Spleen (tissue), 11 donors: ENCODE data around the gene KDM4F. TPM values are rescaled to one million over a fixed set of nuclear protein-coding genes. Genes with fewer than 3 reads are reported as not detected.

Experiments
- DNase-seq: peaks from one replicate; pipeline ENCODE4 v3.0.0-alpha.2; 2020
- H3K27ac ChIP-seq, 8 donors: fragments of 200-600 bp; sonication (generic) in 7 of 8; 1 replicate in 4 of 8; 2 replicates in 4 of 8; pipeline versions ENCODE4 v1.5.0 to v1.8.0; 2016 to 2021; ENCODE audit warnings: inconsistent platforms in 4 of 8, mild to moderate bottlenecking in 4 of 8, moderate library complexity in 1 of 8
- H3K27me3 ChIP-seq, 7 donors: fragments of 200-600 bp; sonication (generic) in 6 of 7; replicated peaks in 1 of 7; 1 replicate in 4 of 7; 2 replicates in 3 of 7; pipeline versions ENCODE4 v1.5.0 to v1.8.0; 2016 to 2021; ENCODE audit warnings: inconsistent platforms in 3 of 7, mild to moderate bottlenecking in 1 of 7
- H3K36me3 ChIP-seq, 6 donors: fragments of 200-600 bp; sonication (generic) in 5 of 6; 1 replicate in 4 of 6; 2 replicates in 2 of 6; pipeline versions ENCODE4 v1.5.0 to v1.8.0; 2016 to 2021; ENCODE audit warnings: inconsistent platforms in 2 of 6
- H3K4me1 ChIP-seq, 6 donors: fragments of 200-600 bp; sonication (generic) in 5 of 6; 1 replicate in 3 of 6; 2 replicates in 3 of 6; pipeline versions ENCODE4 v1.5.0 to v1.8.0; 2016 to 2021; ENCODE audit warnings: inconsistent platforms in 3 of 6
- H3K4me3 ChIP-seq, 8 donors: fragments of 200-600 bp; sonication (generic) in 7 of 8; 1 replicate in 4 of 8; 2 replicates in 4 of 8; pipeline versions ENCODE4 v1.5.0 to v1.8.0; 2016 to 2021; ENCODE audit warnings: inconsistent platforms in 4 of 8, mild to moderate bottlenecking in 4 of 8, moderate library complexity in 2 of 8
- H3K9me3 ChIP-seq, 8 donors: fragments of 200-600 bp; sonication (generic) in 7 of 8; 1 replicate in 4 of 8; 2 replicates in 4 of 8; pipeline versions ENCODE4 v1.5.0 to v1.8.0; 2016 to 2021; ENCODE audit warnings: inconsistent platforms in 4 of 8
- POLR2A ChIP-seq, 3 donors: fragments of 450-650 bp; IDR thresholded peaks; one replicate each; pipeline ENCODE4 v1.5.1; 2017; ENCODE audit warnings: antibody characterized with exemption in 3 of 3, mild to moderate bottlenecking in 1 of 3
- POLR2AphosphoS5 ChIP-seq, 3 donors: sonication (generic); formaldehyde crosslinking; IDR thresholded peaks; one replicate each; pipeline ENCODE4 v1.5.1; 2017; ENCODE audit warnings: antibody characterized with exemption in 3 of 3
- WGBS, 5 donors: extraction: QIAGEN DNeasy Blood & Tissue Kit in 3 of 5; methylation state at CpG; one replicate each; pipeline versions ENCODE4 v1.1.5 to v1.1.7; 2013 to 2018; 5-methylcytosine and 5-hydroxymethylcytosine counted together
- intact Hi-C: fragments of 100-400 bp; cut with DNase I; formaldehyde crosslinking; loops from one replicate; pipeline ENCODE4 v1.15.0; 2023; ENCODE audit warnings: low total_unique reads
- polyA plus RNA-seq, 3 donors: library from polyadenylated mRNA; stranded (reverse); fragments of 200-250 nt; gene quantifications; one replicate each; pipeline ENCODE4 v1.2.1, GENCODE V29; 2013
- total RNA-seq, 7 donors: library from RNA; depleted of rRNA in 3 of 7; stranded (reverse); fragments of >200 nt in 3 of 7; fragmentation: NEBNext Ultra II Directional in 4 of 7; extraction: Animal tissue kit (Norgen Biotek cat#: 25700) in 4 of 7; gene quantifications; one replicate each; pipeline versions ENCODE4 v1.1.0 to v1.2.1, GENCODE V29; 2016 to 2021
- TF ChIP-seq, protein P1 (sequence below), 11 experiments: fragments of 200-600 bp in 7 of 11; fragments of 450-650 bp in 4 of 11; sonication (generic) in 4 of 11; IDR thresholded peaks in 8 of 11; conservative IDR thresholded peaks in 3 of 11; 1 replicate in 7 of 11; 2 replicates in 4 of 11; pipeline versions ENCODE4 v1.4.0 to v1.8.0; 2016 to 2021; ENCODE audit warnings: antibody characterized with exemption in 11 of 11, inconsistent platforms in 4 of 11, mild to moderate bottlenecking in 1 of 11
- donor health status: healthy with polysubstance abuse.
- donor health status: DM: no; HTN: no; CAD: no; lungs with moderate emphysema.
- donor health status: DM: no; HTN: no; CAD: no.
- donor health status: Bipolar disorder and iron deficiency.
- donor health status: healthy.
- donor health status: DM: no; HTN: no; CAD: no.
- donor health status: DM: yes; HTN: yes; CAD: no.

Gene KDM4F
- total and polyA plus RNA-seq, 10 donors: not detected

DNA sequence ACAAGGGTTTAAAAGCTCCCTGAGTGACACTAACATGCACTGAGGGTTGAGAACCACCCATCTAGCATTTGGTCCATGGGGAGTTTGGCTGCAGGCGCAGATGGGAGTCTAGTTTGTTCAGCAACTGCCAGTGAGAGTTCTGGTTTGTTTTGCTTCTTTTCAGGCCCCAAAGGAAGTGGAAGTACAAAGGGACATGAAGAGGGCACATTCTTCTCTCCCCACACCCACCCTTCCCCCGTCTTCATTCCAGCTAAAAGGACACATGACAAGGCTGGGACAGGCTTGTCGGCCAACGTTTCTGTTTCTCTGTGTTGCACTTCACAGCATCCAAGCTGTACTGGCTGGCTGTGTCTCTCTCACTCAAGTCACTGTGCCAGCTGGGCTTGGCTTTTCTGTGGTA is 32.2 kb downstream of the KDM4F start:
- 36 to 69% (median 47%) methylated on average over 4 of the region's 4 CpGs for WGBS, 5 donors
- DNase-seq: no peak
- Histone ChIP-seq H3K27ac (peak overlapping the region in 5 of 8 donors; percentile 53 to 72 (median 63)), H3K4me3 (no peak overlapping the region), H3K9me3 (no peaks in the 10 kb centered on the region), H3K27me3 (no peaks in the 10 kb centered on the region), H3K4me1 (peaks cover 0 to 25% (median 11%) of the 10 kb centered on the region in 6 donors), H3K36me3 (no peaks in the 10 kb centered on the region)
- intact Hi-C loops: loop anchor here (10.0 kb wide), 1 partner anchor 623 kb away; no protein-coding TSS in a partner anchor
- TF ChIP-seq, protein P1, sequence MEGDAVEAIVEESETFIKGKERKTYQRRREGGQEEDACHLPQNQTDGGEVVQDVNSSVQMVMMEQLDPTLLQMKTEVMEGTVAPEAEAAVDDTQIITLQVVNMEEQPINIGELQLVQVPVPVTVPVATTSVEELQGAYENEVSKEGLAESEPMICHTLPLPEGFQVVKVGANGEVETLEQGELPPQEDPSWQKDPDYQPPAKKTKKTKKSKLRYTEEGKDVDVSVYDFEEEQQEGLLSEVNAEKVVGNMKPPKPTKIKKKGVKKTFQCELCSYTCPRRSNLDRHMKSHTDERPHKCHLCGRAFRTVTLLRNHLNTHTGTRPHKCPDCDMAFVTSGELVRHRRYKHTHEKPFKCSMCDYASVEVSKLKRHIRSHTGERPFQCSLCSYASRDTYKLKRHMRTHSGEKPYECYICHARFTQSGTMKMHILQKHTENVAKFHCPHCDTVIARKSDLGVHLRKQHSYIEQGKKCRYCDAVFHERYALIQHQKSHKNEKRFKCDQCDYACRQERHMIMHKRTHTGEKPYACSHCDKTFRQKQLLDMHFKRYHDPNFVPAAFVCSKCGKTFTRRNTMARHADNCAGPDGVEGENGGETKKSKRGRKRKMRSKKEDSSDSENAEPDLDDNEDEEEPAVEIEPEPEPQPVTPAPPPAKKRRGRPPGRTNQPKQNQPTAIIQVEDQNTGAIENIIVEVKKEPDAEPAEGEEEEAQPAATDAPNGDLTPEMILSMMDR (IDR thresholded peaks at IDR 0.05 in 8 of 11, conservative IDR thresholded peaks at IDR 0.05 in 3 of 11): no peak
- TF ChIP-seq POLR2A (IDR thresholded peaks at IDR 0.05) (no peak), POLR2AphosphoS5 (IDR thresholded peaks at IDR 0.05) (peak in 1 of 3 donors; percentile 66)

DNA sequence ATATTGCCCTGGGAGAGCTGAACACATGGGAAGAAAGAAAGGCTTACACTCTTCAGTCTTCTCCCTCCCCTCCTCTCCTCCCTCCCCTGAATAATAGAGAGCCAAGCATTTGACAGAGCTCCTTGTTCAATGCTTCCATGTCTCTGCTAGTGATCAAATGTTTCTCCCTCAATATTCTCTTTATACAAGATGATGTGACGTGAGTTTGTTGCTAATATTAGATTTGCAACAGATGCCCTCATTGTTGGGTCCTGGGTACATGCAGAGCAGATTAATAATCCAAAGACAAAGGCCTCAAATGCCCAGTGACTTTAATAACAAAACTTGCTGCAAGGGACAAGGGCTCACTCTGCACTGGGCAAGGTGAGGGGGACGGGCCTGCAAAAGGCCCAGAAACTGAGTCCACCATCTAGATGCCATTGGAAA is 33.4 kb downstream of the KDM4F start:
- DNase-seq: no peak
- peak overlapping the region in 4 of 8 donors; percentile 55 to 72 (median 65) for H3K27ac ChIP-seq
- WGBS, 5 donors: 88 to 96% (median 93%) methylated on average over 2 of the region's 2 CpGs
- H3K36me3 ChIP-seq: no peaks in the 10 kb centered on the region
- intact Hi-C loops: loop anchor here (10.0 kb wide), 1 partner anchor 622 kb away; no protein-coding TSS in a partner anchor
- H3K4me3 ChIP-seq: no peak overlapping the region
- no peaks in the 10 kb centered on the region for H3K9me3 ChIP-seq
- H3K4me1 ChIP-seq: peaks cover 0 to 22% (median 7%) of the 10 kb centered on the region in 6 donors
- TF ChIP-seq, protein P1 (IDR thresholded peaks at IDR 0.05 in 8 of 11, conservative IDR thresholded peaks at IDR 0.05 in 3 of 11): no peak
- TF ChIP-seq POLR2AphosphoS5 (IDR thresholded peaks at IDR 0.05): no peak
- TF ChIP-seq POLR2A (IDR thresholded peaks at IDR 0.05): no peak
- H3K27me3 ChIP-seq: no peaks in the 10 kb centered on the region

DNA sequence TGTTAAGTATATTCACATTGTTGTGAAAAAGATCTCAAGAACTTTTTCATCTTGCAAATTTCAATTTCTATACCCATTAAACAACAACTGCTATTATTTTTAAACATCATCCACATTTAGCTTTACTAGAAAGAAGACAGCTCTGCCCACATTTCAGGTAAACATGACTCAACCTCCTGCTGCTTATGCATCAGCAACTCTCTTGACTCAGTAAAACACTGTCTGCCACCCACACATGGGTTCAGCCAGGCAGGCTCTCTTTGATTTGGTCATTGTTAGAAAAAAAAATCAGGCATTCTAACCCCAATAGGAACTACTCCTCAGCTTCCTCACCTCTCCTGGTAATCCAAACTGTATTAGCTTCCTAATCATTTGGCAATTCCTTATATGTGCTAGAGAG is 35.3 kb downstream of the KDM4F start:
- peaks cover 0 to 33% (median 15%) of the 10 kb centered on the region in 6 donors for H3K4me1 ChIP-seq
- DNase-seq: no peak
- H3K27ac ChIP-seq: no peak overlapping the region
- H3K9me3 ChIP-seq: no peaks in the 10 kb centered on the region
- no peaks in the 10 kb centered on the region for H3K36me3 ChIP-seq
- TF ChIP-seq POLR2AphosphoS5 (IDR thresholded peaks at IDR 0.05): no peak
- no peak for TF ChIP-seq POLR2A (IDR thresholded peaks at IDR 0.05)
- TF ChIP-seq, protein P1 (IDR thresholded peaks at IDR 0.05 in 8 of 11, conservative IDR thresholded peaks at IDR 0.05 in 3 of 11): no peak
- H3K4me3 ChIP-seq: no peak overlapping the region
- intact Hi-C loops: loop anchor here (10.0 kb wide), 1 partner anchor 620 kb away; no protein-coding TSS in a partner anchor
- H3K27me3 ChIP-seq: no peaks in the 10 kb centered on the region

DNA sequence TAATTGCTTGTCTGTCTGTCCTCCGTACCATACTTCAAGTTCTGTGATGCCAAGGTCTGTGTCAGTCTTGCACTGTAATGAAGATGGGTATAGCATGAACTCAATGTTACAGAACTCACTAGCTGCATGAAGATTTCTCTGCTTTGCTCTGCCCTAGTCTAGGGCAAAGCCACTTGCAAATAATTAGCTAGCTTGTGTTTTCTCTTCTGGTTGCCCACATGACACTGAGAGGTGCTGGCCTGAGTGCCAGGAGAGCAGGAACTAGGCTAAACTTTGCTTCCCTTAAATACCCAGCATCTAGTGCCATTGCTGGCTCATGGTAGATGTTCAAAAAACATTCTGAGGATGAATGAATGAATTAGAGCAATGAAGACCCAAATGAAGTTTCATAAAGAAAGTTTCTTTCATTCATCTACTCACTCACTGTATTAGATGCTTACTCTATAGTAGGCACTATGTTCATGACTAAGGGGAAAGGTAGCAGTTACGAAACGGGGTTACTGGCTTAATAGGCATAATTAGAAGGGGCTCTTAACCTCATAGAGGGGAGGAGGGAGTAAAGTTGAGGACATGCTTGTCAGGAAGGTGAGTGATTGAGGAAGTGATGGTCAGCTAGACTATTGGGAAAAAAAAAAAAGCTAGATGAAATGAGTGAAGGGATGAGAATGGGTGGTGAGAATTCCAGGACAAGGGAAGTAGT is 36.0 kb downstream of the KDM4F start:
- WGBS, 5 donors: 86 to 96% (median 93%) methylated on average over 3 of the region's 3 CpGs

More for the DNA sequence above, 36.0 kb downstream of the KDM4F start:
- Histone ChIP-seq H3K4me1 (peaks cover 0 to 33% (median 15%) of the 10 kb centered on the region in 6 donors), H3K27ac (no peak overlapping the region), H3K9me3 (no peaks in the 10 kb centered on the region), H3K27me3 (no peaks in the 10 kb centered on the region), H3K4me3 (no peak overlapping the region), H3K36me3 (no peaks in the 10 kb centered on the region)
- TF ChIP-seq, protein P1 (IDR thresholded peaks at IDR 0.05 in 8 of 11, conservative IDR thresholded peaks at IDR 0.05 in 3 of 11): no peak
- TF ChIP-seq POLR2A (IDR thresholded peaks at IDR 0.05) (no peak), POLR2AphosphoS5 (IDR thresholded peaks at IDR 0.05) (no peak)
- intact Hi-C loops: loop anchor here (10.0 kb wide), 1 partner anchor 620 kb away; no protein-coding TSS in a partner anchor
- no peak for DNase-seq
